ELF-1 (cell line): Measurements from ENCODE around the gene PLXNC1.

Source experiments
- DNase-seq: peaks from one replicate; pipeline ENCODE4 v3.0.0-alpha.2; 2016; ENCODE audit warnings: low read depth, low spot score

The PLXNC1 gene

DNA sequence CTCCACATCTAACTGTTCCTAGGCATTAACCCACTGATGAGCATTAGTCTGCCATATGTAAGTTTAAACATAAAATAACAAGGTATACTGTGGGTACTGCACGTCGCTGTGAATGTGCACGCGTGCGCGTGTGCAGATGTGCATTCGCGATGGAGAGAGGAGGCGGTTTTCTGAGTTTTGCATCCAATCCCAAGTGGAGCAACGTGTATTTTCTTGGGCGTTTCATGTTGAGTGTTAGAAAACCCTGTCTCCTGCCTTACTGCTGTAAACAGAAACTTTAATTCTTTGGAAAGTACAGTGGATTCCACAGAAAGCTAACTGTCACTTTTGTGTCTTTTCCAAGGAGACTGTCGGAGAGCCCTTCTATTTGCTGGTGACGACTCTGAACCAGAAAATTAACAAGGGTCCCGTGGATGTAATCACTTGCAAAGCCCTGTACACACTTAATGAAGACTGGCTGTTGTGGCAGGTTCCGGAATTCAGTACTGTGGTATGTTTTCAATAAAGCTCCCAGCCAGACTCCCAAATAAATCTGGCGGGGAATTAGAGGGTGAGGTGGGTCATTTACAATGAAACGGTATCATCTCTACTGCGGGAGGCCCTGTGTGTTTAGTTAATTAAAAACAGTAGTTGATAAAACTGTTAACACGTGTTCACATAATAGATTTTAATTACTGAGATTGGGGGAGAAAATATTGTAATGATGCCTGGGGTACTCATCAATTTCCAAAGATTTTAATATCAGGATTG lies 116.5 kb downstream of the PLXNC1 start:
- no peak for DNase-seq

DNA sequence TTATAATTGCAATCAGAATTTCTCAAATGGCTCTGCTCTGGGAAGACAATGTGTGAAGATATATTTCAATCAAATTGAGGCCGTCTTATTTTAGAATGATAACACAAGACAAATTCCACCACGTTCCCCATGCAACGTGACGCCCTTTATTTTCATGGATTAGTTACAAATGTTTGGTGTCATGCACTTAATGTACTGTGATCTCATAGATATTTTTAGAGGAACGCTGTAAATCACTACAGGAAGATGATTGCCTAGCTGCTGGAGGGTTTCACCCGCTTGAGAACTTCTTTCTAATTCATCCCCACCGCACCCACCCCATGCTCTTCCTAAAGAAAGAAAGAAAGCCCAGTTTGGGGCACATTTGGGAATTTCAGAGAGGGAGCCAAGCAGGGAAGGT lies 117.2 kb downstream of the PLXNC1 start:
- DNase-seq, result no peak

DNA sequence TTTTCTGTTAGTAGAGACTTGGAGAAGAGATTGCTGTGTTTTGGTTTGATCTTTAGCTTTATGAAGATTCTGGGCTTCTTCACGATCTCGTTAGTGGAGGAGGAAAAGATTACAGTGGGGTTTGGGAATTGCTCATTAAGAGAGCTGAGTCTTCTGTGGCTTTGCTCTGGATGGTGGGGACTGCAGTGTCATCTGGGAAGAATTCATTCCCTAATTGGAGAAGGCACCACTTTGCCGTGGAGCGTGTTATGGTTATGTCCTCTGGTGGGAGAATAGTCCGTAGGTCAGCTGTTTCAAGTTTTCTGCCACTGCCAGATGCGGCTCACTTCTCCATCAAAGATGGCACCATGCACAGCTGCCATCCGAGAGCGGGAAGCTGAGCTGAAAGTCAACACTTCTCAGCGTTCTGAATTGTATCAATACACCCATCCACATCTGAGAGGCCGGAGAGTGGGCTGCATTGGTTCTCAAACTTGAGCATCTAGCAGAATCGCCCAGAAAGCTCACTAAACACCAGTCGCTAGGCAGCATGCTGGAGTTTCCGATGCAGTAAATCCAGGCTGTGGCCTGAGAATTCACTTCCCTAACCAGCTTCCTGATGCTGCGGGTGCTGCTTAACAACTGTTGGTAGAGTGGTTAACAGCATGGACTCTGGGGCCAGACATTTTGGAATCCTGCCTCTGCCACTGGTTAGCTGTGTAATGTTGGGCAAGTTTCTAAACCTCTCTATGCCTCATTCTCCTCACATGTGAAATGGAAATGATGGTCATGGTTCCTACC lies 117.8 kb downstream of the PLXNC1 start:
- no peak for DNase-seq

DNA sequence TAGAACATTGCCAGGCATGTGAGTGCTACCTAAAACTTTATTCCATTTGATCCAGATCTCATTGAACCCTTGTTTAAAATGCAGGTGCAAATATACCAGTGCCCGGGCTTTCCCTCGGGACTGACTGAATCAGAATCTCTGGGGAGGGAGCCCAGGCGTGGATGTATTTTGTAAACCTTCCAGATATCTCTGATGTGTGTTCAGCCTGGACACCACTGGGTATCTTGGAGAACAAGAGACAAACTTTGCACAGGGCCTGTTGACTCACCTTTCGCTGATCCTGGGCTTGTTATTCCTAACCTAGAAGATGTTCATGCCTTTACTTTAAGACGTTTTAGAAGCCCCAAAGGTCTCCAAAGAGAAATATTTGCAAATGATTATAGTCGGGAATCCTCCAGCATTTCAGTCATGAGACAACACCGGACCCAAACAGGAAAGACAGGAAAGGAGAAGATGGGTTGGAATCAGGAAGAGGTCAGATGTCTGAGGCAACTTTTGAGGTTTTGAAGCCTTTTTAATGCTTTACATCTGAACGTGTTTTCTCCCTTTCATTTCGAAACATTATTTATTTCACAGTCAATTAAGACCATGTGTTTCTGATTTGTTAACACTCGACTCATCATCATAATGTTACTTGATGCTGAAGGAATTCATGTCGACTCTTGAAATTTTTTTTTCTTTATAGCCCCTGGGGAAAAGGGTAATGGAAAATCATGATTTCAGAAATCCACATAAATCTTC lies 118.6 kb downstream of the PLXNC1 start:
- no peak for DNase-seq

DNA sequence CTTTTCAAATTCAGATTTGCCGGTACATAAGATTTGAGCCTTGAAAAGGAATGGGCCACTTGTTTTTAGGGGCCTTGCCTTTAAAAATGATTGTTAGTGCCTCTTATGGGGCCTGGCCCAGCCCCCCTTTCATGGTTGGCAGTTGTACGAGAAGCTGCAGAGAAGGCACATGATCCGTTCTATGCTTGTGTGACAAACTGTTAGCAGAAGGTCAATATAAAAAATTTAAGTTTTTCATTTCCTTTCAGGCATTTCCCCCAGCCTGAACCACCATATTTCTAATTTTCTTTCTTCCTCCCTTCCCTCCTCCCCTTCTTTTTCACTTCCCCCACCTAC lies 119.1 kb downstream of the PLXNC1 start:
- DNase-seq, result no peak

DNA sequence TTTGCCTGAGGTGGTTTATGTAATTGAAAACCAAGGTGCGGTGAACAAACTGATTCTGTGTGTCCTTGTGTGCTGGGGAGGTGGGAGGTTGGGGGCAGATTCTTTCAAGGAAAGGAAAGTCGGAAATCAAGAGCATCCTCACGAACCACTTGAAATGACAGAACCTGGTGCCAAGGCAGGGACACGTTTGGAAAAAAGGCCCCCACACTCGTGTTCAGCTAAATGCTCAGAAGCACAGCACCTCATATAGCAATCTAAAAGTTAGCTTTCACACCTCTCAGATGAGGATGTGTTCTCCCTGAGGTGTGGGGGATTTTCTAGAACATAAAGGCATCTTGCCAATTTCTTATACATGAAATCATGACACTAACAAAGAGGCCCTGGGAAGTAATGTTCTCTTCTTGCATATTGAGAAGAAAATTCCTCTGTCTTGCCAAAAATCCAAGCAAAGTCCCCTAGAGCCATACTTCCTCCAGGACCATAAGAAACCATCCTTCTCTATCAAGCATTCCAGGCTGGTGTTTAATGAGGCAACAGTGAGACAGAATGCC lies 119.6 kb downstream of the PLXNC1 start:
- DNase-seq, result no peak

DNA sequence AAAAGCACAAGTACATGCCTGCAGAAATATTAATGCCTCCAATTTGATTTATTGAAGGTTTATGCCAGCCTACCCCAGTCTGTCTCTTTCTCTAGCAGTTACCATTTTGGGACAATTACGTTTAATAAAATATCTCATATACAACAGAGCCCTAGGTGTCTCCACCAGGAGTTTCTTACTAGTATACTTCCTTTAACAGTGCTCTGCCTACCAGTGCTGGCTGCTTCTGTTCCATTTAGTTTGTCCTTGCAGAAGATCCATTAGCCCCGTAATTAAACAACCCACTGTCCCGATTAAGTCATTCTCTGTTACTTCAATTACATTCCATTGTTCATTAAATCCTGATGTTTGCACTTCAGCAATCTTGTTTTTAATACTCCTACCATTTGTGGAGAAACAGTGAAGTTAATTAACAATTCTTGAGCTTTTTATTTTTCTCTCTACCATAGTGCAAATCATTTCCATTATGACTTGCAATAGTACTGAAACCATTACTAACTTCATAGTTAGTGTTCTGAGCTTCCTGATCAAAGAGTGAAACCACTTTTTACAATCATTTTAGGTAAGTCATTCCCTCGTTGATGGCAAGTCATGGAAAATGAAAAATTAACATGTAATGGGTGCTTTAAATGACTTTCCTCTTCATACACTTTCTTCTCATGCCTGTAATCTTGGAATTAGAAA lies 121.1 kb downstream of the PLXNC1 start:
- no peak for DNase-seq

DNA sequence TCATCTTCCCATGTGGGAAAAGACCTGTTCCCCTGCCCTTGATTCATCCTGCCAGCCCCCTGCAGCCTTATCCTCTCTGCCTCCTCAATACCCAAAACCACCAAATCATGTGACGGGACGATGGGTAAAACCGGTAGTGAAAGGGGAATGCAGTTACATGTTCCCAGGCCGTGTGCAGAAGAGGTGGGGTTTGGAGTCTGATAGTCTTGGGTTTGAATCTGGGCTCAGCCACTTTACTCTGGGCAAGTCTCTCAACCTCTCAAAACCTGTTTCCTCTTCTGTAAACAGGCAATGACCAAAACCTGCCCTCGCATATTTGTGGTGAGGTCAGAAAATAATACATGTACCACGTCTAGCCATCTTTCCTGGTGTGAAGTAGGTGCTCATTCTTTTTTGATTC lies 123.0 kb downstream of the PLXNC1 start:
- no peak for DNase-seq

DNA sequence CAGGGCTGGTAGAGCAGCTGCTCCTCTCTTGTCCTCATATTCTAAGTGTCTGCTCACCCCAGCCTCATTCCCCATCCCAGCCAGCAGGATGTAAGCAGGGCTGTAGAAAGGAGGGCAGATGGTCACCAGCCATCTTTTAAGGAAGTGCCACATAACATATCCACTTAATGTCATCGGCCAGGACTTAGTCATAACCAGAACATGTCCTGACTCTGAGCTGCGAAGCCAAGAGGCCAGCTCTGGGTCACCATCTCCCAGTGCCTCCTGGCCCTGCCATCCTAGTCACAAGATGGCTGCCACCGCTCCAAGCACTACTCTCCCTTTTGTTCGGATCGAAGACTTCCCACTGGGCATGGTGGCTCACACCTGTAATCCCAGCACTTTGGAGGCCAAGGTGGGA lies 123.9 kb downstream of the PLXNC1 start:
- no peak for DNase-seq

DNA sequence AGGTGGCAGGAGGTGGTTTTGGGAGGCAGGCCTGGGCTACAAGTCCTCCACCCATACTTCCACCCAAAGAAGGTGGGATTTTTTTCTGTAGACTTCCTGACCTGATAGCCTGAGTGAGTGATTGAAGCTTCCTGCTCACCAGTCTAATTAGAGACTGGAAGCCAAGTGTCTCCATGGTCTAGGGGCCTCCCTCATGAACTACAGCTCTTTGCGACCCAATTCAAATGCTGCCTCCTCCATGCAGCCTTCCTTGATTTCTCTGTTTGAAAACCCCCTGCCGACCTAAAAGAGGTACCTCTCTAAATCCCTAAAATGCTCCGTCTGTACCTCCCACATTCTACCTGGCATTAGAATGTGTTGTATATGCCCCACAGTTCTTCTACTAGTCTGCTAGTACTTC lies 124.9 kb downstream of the PLXNC1 start:
- no peak for DNase-seq

DNA sequence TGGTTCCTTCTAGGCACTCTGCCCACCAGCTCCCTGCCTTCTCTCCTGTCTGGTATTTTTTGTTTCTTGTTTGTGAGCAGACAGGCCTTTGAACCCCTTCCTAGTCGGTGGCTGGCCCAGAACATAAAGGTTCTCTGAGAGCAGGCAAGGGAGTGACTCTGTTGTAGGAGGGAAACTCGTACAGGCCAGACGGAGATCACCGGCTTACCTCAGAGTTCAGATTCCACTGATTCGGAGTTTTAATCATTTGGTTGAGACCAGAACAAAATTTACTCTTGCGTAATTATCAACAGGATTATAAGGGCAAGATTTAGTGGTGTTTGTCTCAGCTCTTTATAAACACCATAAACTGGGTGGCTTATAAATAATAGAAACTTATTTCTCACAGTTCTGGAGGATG lies 128.3 kb downstream of the PLXNC1 start:
- no peak for DNase-seq

DNA sequence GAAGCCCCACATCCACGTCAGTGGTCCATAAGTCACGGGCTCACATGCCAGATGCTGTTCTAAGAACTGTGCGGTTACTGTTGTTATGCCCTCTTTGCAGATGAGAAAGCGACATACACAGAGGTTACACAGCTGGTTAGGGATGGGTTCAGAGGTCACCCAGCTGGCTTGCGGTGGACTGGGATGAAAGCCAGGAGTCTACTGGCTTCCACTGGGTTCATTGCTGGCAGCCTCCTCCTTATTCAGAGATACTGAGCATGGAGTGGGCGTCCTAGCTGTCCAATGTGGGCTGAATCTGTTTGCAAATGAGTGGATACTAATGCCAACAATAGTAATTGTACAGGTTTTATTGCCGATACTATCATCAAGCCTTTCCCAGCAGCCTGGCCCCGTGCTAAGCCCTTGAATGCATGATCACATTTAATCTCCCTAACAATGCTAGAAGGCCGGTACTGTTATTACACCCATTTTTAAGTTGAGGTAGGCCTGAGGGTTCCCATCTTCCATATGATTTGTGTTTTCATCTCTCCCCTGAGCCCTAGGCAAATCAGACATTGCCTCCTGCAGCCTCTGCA lies 129.1 kb downstream of the PLXNC1 start:
- no peak for DNase-seq

DNA sequence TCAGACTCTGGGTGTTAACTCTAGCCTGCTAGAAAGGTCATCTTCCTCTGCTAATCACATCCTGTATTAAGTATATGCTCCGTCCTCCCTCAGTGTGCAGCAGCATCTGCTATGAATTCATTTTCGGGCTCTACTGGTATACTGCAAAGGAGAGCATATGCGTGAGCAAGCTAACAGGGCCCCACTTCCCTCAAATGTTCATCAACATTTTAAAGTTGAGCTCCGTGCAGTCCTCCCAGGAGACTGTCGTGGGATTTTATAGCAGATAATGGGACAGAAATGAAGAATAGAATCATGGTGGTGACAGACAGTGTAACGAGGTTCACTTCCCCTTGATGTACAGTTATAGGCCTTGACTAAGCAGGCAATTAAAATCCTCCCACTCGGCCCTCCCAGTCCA lies 131.7 kb downstream of the PLXNC1 start:
- DNase-seq, result no peak

DNA sequence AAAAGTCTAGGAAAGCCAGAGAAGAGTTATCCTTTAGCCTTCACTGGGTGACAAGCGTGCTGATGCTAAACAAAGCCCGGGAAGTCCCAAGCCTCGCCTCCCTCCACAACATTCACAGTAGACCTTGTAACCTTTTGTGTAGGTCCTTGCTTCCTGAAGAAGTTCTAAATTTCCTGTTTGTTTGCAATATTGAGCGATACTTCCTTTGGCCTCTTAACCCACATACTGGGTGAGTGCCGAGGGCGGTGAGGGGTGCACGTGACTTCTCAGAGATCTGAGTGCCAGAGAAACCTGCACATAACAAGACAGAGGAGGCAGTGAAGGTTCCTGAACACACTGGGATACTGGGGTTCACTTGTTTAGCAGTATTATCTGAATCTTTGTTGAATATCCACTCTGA lies 134.3 kb downstream of the PLXNC1 start:
- DNase-seq, result no peak

DNA sequence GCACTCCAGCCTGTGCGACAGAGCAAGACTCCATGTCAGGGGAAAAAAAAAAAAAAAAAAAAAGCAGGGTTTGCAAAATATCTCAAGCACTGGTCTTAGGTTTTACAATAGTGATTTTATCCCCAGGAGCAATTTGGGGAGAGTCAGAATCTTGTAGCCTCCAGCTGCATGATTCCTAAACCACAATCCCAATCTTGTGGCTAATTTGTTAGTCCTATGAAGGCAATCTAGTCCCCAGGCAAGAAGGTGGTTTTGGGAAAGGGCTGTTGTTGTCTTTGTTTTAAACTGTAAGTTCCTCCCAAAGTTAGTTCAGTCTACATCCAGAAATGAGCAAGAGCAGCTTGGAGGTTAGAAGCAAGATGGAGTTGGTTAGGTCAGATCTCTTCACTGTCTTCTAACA lies 135.7 kb downstream of the PLXNC1 start:
- no peak for DNase-seq

DNA sequence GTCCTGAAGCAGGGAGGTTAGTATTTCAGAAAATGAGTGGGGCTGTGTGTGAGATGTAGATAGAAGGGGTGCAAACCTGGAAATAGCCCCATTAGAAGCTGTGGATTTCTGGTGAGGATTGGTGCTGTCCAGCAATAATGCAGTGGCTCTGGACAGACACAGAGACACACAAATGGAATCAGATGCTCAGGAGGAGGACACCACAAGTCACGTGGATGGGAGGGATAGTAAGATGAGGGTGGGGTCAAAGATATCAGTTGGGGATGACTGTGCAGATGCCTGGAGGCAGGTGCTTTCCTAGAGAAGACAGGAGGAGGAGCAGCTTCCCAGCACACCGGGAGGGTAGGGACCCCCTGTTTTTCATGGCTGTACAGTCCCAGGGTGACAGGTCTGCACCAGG lies 136.5 kb downstream of the PLXNC1 start:
- DNase-seq, result no peak

DNA sequence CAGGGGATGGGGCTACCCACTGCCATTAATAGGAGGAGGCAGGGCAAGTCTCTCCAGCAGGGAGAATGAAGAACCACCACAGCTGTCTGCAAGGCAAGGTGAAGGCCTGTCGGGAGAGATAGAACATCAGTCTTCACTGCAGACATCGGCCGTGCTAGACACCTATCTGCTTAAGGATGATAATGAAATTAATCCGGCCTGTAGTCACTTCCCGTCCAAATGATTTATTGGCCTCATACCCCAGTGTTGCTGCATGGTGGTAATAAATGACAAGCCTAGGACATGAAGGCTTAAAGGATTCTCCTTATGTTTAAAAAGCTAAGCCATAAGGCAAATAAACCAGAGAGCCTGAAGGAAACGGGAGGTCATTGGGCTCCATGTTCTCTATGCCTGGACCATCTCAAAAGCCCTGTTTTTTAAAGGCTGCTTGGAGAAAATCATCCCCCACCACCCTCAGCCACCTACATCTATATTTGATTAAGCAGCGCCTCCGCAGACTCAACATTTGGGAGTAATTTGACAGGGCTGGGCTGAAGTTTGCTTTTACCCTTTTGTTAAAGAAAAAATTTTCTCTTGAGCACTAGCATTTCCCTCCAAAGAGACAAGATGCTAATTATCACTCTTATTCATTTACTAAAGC lies 137.7 kb downstream of the PLXNC1 start:
- DNase-seq, result no peak

DNA sequence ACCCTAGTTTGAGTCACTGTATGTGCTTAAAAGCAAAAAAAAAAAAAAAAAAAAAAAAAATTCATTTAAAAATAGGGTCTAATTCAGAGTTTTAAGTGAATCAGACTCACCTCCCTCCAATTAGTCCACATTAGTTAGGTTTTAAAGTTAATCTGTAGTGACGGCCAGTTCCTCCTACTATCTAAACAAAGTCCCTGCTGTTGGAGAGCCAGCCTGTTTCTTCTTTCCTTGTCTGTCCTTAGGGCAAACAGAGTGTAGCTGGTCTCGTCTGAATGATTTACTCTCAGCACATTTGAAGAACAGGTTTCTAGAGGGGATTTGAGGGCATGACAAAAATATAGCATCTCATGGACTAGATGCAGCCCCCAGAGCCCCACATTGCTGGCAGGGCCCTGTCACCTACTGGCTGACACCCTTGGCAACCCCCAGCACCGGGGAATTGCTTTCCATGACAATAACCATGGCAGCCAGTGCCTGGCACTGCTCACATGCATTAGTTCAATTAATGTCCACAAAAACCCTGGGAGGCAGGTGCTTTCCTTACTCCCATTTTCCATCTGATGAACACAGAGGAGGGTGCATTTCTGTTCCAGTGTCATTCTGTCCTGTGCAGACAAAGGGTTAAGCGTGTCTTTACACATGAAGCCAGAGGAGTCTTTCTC lies 138.3 kb downstream of the PLXNC1 start:
- no peak for DNase-seq

DNA sequence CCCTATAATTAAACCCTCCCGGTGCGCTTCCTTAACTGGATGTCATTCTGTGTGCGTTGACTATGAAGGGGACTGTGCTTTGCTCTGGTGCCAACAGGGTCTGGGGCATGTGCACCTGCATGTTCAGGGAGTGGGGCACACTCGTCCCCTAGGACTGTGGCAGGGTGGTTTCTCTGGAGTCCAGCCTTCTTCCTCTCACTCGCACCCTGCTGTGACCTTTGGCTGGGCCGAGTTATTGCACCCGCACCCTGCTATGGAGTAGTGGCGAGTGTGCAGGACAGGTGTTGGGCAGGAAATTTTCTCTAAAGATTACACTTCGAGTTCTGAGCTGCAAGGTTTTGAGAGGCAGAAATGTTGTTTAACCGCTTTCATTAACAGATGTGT lies 138.9 kb downstream of the PLXNC1 start:
- DNase-seq, result no peak

DNA sequence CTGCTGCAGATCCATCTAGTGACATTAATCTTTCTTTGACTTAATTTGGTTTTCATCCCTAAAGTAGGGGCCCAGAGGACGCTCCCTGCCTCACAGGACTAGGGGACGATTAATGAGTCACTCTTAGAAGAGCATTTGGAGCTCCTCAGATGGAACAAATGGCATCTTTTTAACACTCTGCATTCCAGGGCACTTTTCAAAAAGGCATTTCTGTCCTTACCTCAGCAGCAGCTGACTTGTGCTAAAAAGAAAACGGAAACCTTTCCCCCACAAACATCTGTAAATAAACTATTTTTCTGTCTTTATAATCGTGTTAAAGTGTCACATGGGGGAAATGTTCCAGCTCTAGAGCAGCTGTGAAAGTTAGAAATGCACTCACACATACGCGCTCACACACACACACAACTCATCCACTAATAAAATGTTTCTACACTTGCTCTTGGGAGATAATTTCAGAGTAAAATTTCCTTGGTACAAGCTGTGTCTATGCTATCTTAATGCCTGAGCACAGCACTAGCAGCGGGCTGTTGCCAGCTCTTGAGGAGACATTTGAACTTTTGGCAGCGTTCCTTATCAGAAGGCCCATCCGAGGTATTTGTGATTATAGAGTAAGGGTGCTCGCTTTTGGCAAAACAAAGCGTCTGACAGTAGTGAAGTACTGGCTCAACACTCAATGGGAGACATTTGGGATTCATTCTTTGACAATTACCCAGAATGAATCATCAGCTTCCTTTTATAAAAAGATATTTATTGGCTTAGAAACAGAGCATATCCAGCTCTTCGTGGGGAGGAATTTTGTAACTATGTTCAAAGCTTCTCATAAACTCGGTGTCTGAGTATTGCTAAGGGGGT lies 141.3 kb downstream of the PLXNC1 start:
- no peak for DNase-seq
